ENCODE measurements around the gene CYP39A1.

Gene CYP39A1

DNA sequence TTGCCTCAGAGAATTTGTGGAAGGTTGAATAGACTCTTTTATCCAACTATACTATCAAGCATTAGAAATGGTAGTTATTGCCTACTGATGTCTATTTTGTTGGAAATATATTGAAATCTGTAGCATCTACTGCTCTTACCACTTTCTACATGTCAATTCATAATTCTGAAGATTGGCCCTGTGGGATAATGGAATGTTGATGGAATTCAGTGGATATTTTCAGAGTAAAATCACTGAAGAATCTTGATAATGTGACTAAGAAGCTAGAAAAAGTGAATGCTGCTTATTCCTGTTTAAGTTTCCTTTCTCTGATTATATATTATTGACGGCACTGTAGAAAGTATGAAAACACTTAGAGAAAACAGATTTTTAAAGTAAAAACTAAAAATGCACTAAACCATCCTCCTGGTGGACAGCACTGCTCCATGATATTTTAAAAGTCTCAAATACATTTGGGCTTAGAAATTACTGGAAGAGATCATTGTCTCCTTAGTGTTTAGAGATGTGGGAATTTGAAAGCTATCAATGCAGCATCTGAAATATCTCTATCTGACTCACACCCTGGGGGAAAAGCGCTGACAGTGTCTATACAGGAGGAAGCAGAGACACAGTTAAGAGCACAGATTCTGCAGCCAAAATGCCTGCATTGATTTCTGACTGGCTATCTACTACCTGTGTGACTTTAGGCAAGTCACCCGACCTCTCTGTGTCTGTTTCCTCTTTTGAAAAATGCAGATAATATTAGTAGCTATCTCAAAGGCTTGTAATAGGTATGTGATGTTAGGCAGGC is 123.5 kb downstream of the CYP39A1 start:
- H3K79me2 ChIP-seq (ENCODE audit: insufficient read depth, low read length): no peaks in the 10 kb centered on the region
- no peak overlapping the region for H2AFZ ChIP-seq (ENCODE audit: low read length)
- no peaks in the 10 kb centered on the region for H3K4me1 ChIP-seq (ENCODE audit: insufficient read depth, low read length, severe bottlenecking)
- no peaks in the 10 kb centered on the region for H3K36me3 ChIP-seq (ENCODE audit: insufficient read depth, low read length)
- H3K27ac ChIP-seq (ENCODE audit: low read depth, low read length, poor library complexity, severe bottlenecking): no peak overlapping the region
- H3K9me3 ChIP-seq (ENCODE audit: low read length): no peaks in the 10 kb centered on the region
- no peaks in the 10 kb centered on the region for H3F3A ChIP-seq (ENCODE audit: insufficient read depth, low read length)
- no peaks in the 10 kb centered on the region for H3K9me2 ChIP-seq (ENCODE audit: low read depth, low read length)
- no peak overlapping the region for H3K9ac ChIP-seq (ENCODE audit: low read length)
- H3K4me2 ChIP-seq (ENCODE audit: low read length): no peak overlapping the region
- no peaks in the 10 kb centered on the region for H4K20me1 ChIP-seq (ENCODE audit: insufficient read depth, low read length)
- TF ChIP-seq EZH2 (IDR thresholded peaks at IDR 0.05; ENCODE audit: borderline replicate concordance, low read length): no peak
- TF ChIP-seq, protein P1, sequence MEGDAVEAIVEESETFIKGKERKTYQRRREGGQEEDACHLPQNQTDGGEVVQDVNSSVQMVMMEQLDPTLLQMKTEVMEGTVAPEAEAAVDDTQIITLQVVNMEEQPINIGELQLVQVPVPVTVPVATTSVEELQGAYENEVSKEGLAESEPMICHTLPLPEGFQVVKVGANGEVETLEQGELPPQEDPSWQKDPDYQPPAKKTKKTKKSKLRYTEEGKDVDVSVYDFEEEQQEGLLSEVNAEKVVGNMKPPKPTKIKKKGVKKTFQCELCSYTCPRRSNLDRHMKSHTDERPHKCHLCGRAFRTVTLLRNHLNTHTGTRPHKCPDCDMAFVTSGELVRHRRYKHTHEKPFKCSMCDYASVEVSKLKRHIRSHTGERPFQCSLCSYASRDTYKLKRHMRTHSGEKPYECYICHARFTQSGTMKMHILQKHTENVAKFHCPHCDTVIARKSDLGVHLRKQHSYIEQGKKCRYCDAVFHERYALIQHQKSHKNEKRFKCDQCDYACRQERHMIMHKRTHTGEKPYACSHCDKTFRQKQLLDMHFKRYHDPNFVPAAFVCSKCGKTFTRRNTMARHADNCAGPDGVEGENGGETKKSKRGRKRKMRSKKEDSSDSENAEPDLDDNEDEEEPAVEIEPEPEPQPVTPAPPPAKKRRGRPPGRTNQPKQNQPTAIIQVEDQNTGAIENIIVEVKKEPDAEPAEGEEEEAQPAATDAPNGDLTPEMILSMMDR (IDR thresholded peaks at IDR 0.05; ENCODE audit: low read length): no peak
- H3K27me3 ChIP-seq (ENCODE audit: insufficient read depth, low read length): no peaks in the 10 kb centered on the region
- no peak overlapping the region for H3K4me3 ChIP-seq (ENCODE audit: low read depth, low read length, poor library complexity, severe bottlenecking)

DNA sequence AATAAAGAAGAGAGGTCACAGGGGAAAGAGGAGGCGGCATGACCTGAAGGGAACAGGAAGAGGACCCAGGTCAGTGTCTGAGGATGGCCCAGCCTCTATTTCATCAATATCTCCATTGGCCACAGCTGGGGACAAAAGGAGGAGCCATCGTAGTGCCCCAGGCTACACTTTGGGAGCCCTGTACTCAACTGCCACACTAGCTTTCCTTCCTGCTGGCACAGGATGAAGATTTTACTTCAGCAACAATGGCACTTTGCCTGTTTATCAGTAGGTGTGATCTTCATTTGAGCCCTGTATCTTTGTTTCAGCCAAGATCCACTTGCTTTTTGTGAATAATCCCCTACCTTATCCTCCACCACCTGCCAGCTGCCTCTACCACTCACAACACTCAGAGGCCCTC is 126.0 kb downstream of the CYP39A1 start:
- Histone ChIP-seq H3K27me3 (ENCODE audit: insufficient read depth, low read length) (no peaks in the 10 kb centered on the region), H3K4me1 (ENCODE audit: insufficient read depth, low read length, severe bottlenecking) (no peaks in the 10 kb centered on the region), H3K4me3 (ENCODE audit: low read depth, low read length, poor library complexity, severe bottlenecking) (no peak overlapping the region), H2AFZ (ENCODE audit: low read length) (no peak overlapping the region), H3K9ac (ENCODE audit: low read length) (no peak overlapping the region), H3K9me3 (ENCODE audit: low read length) (no peaks in the 10 kb centered on the region), H4K20me1 (ENCODE audit: insufficient read depth, low read length) (no peaks in the 10 kb centered on the region), H3F3A (ENCODE audit: insufficient read depth, low read length) (no peaks in the 10 kb centered on the region), H3K36me3 (ENCODE audit: insufficient read depth, low read length) (no peaks in the 10 kb centered on the region), H3K4me2 (ENCODE audit: low read length) (no peak overlapping the region), H3K79me2 (ENCODE audit: insufficient read depth, low read length) (no peaks in the 10 kb centered on the region), H3K9me2 (ENCODE audit: low read depth, low read length) (no peaks in the 10 kb centered on the region), H3K27ac (ENCODE audit: low read depth, low read length, poor library complexity, severe bottlenecking) (no peak overlapping the region)
- TF ChIP-seq, protein P1 (IDR thresholded peaks at IDR 0.05; ENCODE audit: low read length): no peak
- TF ChIP-seq EZH2 (IDR thresholded peaks at IDR 0.05; ENCODE audit: borderline replicate concordance, low read length): no peak

DNA sequence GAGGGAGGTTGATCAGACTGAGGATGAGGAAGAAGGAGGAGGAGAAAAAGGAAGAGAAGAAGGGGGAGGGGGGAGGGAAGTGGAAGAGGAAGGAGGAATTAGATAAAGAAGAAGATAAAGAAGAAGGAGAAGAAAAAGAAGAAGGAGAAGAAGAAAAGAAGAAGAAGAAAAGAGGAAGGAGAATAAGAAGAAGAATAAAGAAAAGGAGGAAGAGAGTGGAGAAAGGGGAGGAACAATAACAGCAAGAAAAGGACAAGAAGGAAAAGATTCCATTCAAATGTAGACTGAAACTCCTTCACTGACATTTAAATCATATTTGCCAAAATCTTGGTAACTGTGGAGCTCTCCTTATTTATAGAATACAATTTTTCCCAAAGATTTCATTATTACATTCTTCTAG is 127.0 kb downstream of the CYP39A1 start:
- H3K36me3 ChIP-seq (ENCODE audit: insufficient read depth, low read length): no peaks in the 10 kb centered on the region
- no peaks in the 10 kb centered on the region for H3F3A ChIP-seq (ENCODE audit: insufficient read depth, low read length)
- no peaks in the 10 kb centered on the region for H3K4me1 ChIP-seq (ENCODE audit: insufficient read depth, low read length, severe bottlenecking)
- H3K27ac ChIP-seq (ENCODE audit: low read depth, low read length, poor library complexity, severe bottlenecking): no peak overlapping the region
- no peak overlapping the region for H3K9ac ChIP-seq (ENCODE audit: low read length)
- no peak overlapping the region for H2AFZ ChIP-seq (ENCODE audit: low read length)
- H3K27me3 ChIP-seq (ENCODE audit: insufficient read depth, low read length): no peaks in the 10 kb centered on the region
- no peak for TF ChIP-seq EZH2 (IDR thresholded peaks at IDR 0.05; ENCODE audit: borderline replicate concordance, low read length)
- TF ChIP-seq, protein P1 (IDR thresholded peaks at IDR 0.05; ENCODE audit: low read length): no peak
- no peak overlapping the region for H3K4me3 ChIP-seq (ENCODE audit: low read depth, low read length, poor library complexity, severe bottlenecking)
- no peak overlapping the region for H3K4me2 ChIP-seq (ENCODE audit: low read length)
- no peaks in the 10 kb centered on the region for H4K20me1 ChIP-seq (ENCODE audit: insufficient read depth, low read length)
- H3K9me2 ChIP-seq (ENCODE audit: low read depth, low read length): no peaks in the 10 kb centered on the region
- no peaks in the 10 kb centered on the region for H3K79me2 ChIP-seq (ENCODE audit: insufficient read depth, low read length)
- no peaks in the 10 kb centered on the region for H3K9me3 ChIP-seq (ENCODE audit: low read length)

Measured in OCI-LY1 (cell line).